ENCODE measurements around the gene BRI3.

The BRI3 gene, protein sequence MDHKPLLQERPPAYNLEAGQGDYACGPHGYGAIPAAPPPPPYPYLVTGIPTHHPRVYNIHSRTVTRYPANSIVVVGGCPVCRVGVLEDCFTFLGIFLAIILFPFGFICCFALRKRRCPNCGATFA

DNA sequence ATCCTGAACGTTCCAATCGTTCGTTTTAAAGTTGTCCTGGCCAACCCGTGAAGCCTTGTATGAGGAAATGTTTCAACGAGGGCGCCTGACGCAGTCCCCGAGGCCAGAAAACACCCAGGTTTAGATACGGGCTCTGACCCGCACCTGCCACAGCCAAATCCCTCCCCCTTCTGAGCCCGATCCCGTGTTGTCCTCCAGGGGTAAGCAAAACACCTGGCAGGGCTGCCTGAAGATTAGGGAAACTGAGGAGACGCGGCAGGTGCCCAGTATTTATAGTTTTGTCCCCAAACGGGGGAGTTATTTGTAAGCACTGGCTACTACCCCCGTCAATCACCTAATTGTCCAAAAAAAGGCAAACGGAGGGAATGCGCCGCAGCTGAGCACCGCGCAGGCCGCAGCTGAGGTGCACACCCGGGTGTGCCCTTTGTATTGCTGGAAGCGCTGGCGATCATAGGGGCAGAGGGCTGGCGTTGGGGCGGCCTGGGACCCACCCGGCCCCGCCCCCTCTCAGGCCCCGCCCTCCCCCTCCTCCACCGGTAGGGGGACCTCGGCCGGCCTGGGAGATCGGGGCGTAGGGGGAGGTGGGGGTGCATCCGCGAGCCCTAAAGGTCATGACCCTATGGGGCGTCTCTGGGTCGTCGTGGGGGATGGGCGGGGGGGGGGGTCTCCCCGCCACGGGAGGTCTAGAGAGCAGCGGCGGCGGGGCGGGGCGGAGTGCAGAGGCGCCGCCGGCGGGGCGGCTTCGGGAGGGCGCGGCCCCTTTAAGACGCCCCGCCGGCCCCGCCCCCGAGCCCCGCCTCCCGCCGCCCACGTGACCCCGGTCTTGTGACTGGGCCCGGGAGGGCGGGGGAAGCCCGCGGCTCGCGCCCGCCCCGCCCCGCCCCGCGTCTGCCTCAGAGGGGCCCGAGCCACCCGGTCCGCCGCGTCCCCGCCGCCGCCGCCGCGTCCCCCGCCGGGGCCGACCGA, at the start of gene BRI3:
Gene BRI3 (plus strand): TSS at position 896 of the 966 bp plus-strand sequence. CDS start 110 bp downstream, outside the sequence.
- TF ChIP-seq SUZ12 (IDR thresholded peaks at IDR 0.05; ENCODE audit: extremely low read depth, insufficient read depth, insufficient read length) (no peak), ZNF274 (IDR thresholded peaks at IDR 0.05; ENCODE audit: low read depth, low read length) (no peak), YY1 (IDR thresholded peaks at IDR 0.05; ENCODE audit: insufficient read depth, insufficient read length) (no peak)
- Histone ChIP-seq H3K4me1 (ENCODE audit: insufficient read depth, insufficient read length) (peaks cover 23% of the 10 kb centered on the region), H3K36me3 (ENCODE audit: insufficient read depth, insufficient read length, low read length) (peaks cover 31% of the 10 kb centered on the region), H3K9me3 (ENCODE audit: insufficient read depth, low read length) (no peaks in the 10 kb centered on the region), H3K4me3 (ENCODE audit: insufficient read length, low read depth) (peak within 1 kb of the TSS; percentile 72), H3K27me3 (ENCODE audit: insufficient read depth, insufficient read length) (no peaks in the 10 kb centered on the region), H3K9ac (ENCODE audit: insufficient read length, low read depth) (peak within 1 kb of the TSS; percentile 76)
- peak; percentile 80 for DNase-seq (ENCODE audit: low read depth, low spot score)

DNA sequence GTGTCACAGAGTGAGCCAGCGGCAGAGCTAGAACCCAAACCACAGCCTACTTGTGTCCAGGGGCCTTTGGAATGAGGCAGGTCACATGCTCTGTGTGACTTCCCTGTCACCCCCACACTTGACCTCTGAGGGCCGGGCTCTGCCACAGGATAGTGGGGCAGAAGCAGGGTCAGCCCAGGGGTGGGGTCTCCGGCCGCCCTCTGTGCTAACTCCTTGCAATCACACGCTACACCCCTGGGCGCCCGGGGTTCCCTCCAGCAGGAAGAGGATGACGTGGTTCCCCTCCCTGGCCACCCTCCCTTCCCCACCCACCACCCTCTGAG, 49.3 kb upstream of the BRI3 start:
- no peaks in the 10 kb centered on the region for H3K27me3 ChIP-seq (ENCODE audit: insufficient read depth, insufficient read length)
- no peak for DNase-seq (ENCODE audit: low read depth, low spot score)
- no peak overlapping the region for H3K4me3 ChIP-seq (ENCODE audit: insufficient read length, low read depth)
- TF ChIP-seq YY1 (IDR thresholded peaks at IDR 0.05; ENCODE audit: insufficient read depth, insufficient read length) (no peak), SUZ12 (IDR thresholded peaks at IDR 0.05; ENCODE audit: extremely low read depth, insufficient read depth, insufficient read length) (no peak), ZNF274 (IDR thresholded peaks at IDR 0.05; ENCODE audit: low read depth, low read length) (no peak)
- H3K36me3 ChIP-seq (ENCODE audit: insufficient read depth, insufficient read length, low read length) = peaks cover 3% of the 10 kb centered on the region
- no peaks in the 10 kb centered on the region for H3K9me3 ChIP-seq (ENCODE audit: insufficient read depth, low read length)
- H3K4me1 ChIP-seq (ENCODE audit: insufficient read depth, insufficient read length) = peaks cover 2% of the 10 kb centered on the region
- H3K9ac ChIP-seq (ENCODE audit: insufficient read length, low read depth) = no peak overlapping the region

DNA sequence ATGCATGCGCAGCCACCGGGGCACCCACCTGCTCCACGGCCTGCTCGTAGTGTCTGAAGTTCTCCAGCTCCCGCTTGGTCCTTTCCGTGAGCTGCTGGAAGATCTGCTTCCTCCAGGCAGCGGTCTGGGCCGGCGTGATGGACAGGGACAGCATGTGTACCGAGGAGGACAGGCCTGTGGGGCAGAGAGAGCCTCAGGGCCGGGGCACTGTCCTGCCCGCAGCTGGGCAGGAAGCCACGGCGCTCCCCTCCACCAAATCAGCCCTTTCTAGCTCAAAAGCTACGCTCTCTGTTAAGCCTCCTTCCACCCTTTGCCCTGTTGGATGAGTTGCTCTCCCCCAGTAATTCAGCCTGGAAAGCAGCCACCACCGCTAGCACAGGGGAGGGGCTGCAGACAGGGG, 48.7 kb upstream of the BRI3 start:
- no peak overlapping the region for H3K9ac ChIP-seq (ENCODE audit: insufficient read length, low read depth)
- peaks cover 2% of the 10 kb centered on the region for H3K4me1 ChIP-seq (ENCODE audit: insufficient read depth, insufficient read length)
- no peak overlapping the region for H3K4me3 ChIP-seq (ENCODE audit: insufficient read length, low read depth)
- no peak for TF ChIP-seq SUZ12 (IDR thresholded peaks at IDR 0.05; ENCODE audit: extremely low read depth, insufficient read depth, insufficient read length)
- TF ChIP-seq ZNF274 (IDR thresholded peaks at IDR 0.05; ENCODE audit: low read depth, low read length) = no peak
- TF ChIP-seq YY1 (IDR thresholded peaks at IDR 0.05; ENCODE audit: insufficient read depth, insufficient read length) = no peak
- H3K9me3 ChIP-seq (ENCODE audit: insufficient read depth, low read length) = no peaks in the 10 kb centered on the region
- no peak for DNase-seq (ENCODE audit: low read depth, low spot score)
- no peaks in the 10 kb centered on the region for H3K27me3 ChIP-seq (ENCODE audit: insufficient read depth, insufficient read length)
- peaks cover 3% of the 10 kb centered on the region for H3K36me3 ChIP-seq (ENCODE audit: insufficient read depth, insufficient read length, low read length)

DNA sequence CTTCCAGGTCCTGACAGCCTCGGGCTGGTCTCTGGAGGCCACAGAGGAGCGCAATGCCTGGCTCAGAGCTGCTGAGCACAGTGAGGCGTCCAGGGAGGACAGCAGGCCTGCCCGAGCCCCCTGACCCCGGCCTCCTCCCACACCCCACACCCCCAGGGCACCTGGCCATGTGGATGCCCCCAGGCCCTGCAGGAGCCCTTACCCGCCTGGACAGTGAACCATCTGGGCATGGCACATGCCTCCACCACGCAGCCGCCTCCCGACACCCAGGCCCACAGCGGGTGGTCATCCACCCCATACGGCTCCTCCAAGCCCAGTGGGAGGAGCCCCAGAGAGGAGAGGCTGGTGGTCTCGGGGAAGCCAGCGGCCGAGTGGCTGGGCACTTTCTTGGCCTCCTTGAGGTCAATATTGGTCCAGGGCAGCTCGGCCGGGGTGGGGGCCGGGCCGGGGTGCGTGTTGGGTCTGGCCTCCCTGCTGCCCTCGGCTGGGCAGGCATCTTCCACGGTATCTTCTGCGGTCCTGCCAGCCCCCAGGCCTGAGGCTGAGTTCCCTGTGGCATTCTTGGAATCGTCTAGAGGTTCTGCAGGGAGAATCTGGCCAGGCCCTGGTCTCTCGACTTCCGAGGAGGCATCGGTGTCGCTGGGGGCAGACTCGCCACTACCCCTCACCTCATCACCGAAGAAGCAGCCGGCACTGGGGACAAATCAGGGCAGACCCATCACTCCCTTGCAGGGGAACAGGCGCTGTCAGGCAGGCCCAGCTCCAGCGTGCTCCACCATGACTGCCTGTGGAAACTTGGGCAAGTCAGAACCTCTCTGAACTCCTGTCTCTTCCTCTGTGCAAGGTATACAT, 48.0 kb upstream of the BRI3 start:
- H3K9ac ChIP-seq (ENCODE audit: insufficient read length, low read depth) = peak overlapping the region; percentile 21

DNA sequence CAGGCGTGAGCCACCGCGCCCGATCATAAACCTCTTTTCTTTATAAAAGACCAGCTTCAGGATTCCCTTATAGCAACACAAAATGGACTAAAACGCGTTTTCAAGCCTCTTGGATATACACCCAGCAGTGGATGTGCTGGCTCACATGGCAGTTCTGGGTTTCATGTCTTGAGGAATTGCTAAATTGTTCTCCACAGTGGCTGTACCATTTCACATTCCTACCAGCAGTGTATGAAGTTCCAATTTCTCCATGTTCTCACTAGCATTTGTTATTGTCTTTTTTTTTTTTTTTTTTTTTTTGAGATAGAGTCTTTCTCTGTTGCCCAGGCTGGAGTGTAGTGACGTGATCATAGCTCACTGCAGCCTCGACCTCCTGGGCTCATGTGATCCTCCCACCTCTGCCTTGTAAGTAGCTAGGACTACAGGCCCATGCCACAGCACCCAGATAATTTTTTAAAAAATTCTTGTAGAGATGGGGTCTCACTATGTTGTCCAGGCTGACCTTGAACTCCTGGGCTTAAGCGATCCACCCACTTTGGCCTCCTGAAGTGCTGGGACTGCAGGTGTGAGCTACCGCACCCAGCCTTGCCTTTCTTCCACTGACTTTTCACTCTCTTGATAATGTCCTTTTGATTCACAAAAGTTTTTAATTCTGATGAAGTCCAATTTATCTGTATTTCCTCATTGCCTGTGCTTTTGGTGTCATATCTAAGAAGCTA, 46.9 kb upstream of the BRI3 start:
- peaks cover 11% of the 10 kb centered on the region for H3K36me3 ChIP-seq (ENCODE audit: insufficient read depth, insufficient read length, low read length)
- no peak for TF ChIP-seq SUZ12 (IDR thresholded peaks at IDR 0.05; ENCODE audit: extremely low read depth, insufficient read depth, insufficient read length)
- TF ChIP-seq ZNF274 (IDR thresholded peaks at IDR 0.05; ENCODE audit: low read depth, low read length) = no peak
- TF ChIP-seq YY1 (IDR thresholded peaks at IDR 0.05; ENCODE audit: insufficient read depth, insufficient read length) = no peak
- H3K4me1 ChIP-seq (ENCODE audit: insufficient read depth, insufficient read length) = no peaks in the 10 kb centered on the region
- no peaks in the 10 kb centered on the region for H3K9me3 ChIP-seq (ENCODE audit: insufficient read depth, low read length)
- no peak overlapping the region for H3K9ac ChIP-seq (ENCODE audit: insufficient read length, low read depth)
- H3K27me3 ChIP-seq (ENCODE audit: insufficient read depth, insufficient read length) = no peaks in the 10 kb centered on the region
- no peak overlapping the region for H3K4me3 ChIP-seq (ENCODE audit: insufficient read length, low read depth)
- DNase-seq (ENCODE audit: low read depth, low spot score) = no peak

More for the DNA sequence above, 48.0 kb upstream of the BRI3 start:
- no peaks in the 10 kb centered on the region for H3K27me3 ChIP-seq (ENCODE audit: insufficient read depth, insufficient read length)
- no peaks in the 10 kb centered on the region for H3K9me3 ChIP-seq (ENCODE audit: insufficient read depth, low read length)
- H3K4me1 ChIP-seq (ENCODE audit: insufficient read depth, insufficient read length) = no peaks in the 10 kb centered on the region
- DNase-seq (ENCODE audit: low read depth, low spot score) = no peak
- TF ChIP-seq YY1 (IDR thresholded peaks at IDR 0.05; ENCODE audit: insufficient read depth, insufficient read length) = no peak
- no peak for TF ChIP-seq SUZ12 (IDR thresholded peaks at IDR 0.05; ENCODE audit: extremely low read depth, insufficient read depth, insufficient read length)
- no peak for TF ChIP-seq ZNF274 (IDR thresholded peaks at IDR 0.05; ENCODE audit: low read depth, low read length)
- H3K4me3 ChIP-seq (ENCODE audit: insufficient read length, low read depth) = no peak overlapping the region
- H3K36me3 ChIP-seq (ENCODE audit: insufficient read depth, insufficient read length, low read length) = peaks cover 8% of the 10 kb centered on the region

DNA sequence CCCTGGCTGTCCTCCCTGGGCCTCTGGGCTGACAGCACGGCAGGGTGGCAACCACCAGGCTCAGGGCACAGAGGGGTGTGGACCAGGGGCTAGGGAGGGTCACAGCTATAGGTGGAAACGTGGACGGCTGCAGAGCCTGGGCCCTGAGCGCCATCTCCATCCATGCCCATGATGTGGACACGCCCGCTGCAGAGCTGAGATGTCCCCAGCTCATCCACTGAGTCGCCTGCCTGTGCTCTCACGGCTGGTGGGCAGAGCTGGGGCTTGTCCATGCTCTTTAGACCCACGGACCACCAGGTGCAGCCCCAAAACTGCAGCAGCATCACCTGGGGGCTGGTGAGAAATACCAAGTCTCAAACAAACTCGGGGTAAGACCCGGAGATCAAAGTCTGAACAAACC, 45.6 kb upstream of the BRI3 start:
- no peaks in the 10 kb centered on the region for H3K9me3 ChIP-seq (ENCODE audit: insufficient read depth, low read length)

More for the DNA sequence above, 45.6 kb upstream of the BRI3 start:
- Histone ChIP-seq H3K36me3 (ENCODE audit: insufficient read depth, insufficient read length, low read length) (peaks cover 15% of the 10 kb centered on the region), H3K27me3 (ENCODE audit: insufficient read depth, insufficient read length) (no peaks in the 10 kb centered on the region), H3K4me1 (ENCODE audit: insufficient read depth, insufficient read length) (no peaks in the 10 kb centered on the region), H3K4me3 (ENCODE audit: insufficient read length, low read depth) (no peak overlapping the region), H3K9ac (ENCODE audit: insufficient read length, low read depth) (no peak overlapping the region)
- DNase-seq (ENCODE audit: low read depth, low spot score) = no peak
- TF ChIP-seq YY1 (IDR thresholded peaks at IDR 0.05; ENCODE audit: insufficient read depth, insufficient read length) (no peak), SUZ12 (IDR thresholded peaks at IDR 0.05; ENCODE audit: extremely low read depth, insufficient read depth, insufficient read length) (no peak), ZNF274 (IDR thresholded peaks at IDR 0.05; ENCODE audit: low read depth, low read length) (no peak)

Data from NT2/D1 (cell line).